Activated CD8-positive, alpha-beta memory T cell treated with anti-CD3 and anti-CD28 coated beads for 36 hours (primary cell): ENCODE measurements around the gene UNC93A. TPM values are rescaled to one million over a fixed set of nuclear protein-coding genes. Genes with fewer than 3 reads are reported as not detected.

Experiments
- CTCF ChIA-PET: fragments of 350-600 bp; sonication (Branson Sonifier 250); formaldehyde crosslinking; loops from one replicate; lab custom pipeline; 2021; ENCODE audit warnings: antibody characterized with exemption; lab: Charles Lee
- POLR2A ChIA-PET: fragments of 350-600 bp; sonication (Branson Sonifier 250); formaldehyde crosslinking; loops from one replicate; lab custom pipeline; 2021; ENCODE audit warnings: antibody characterized with exemption; lab: Charles Lee
- total RNA-seq, 2 experiments: library from RNA; stranded (reverse); gene quantifications; one replicate each; pipeline ENCODE4 v1.2.3, GENCODE V29; 2021

The UNC93A gene
- total RNA-seq, 2 experiments from 2014 or later = not detected

GRCh38 chr6:167291623-167292300, 647 bp downstream of the UNC93A start:
- POLR2A ChIA-PET = no interaction called here
- CTCF ChIA-PET = interaction anchor here (1.0 kb wide), 1 partner anchor 59 kb away, joined by 3 read pairs; no protein-coding TSS in a partner anchor

- ChIA-PET POLR2A (no interaction called here), CTCF (interaction anchor here (1.0 kb wide), 1 partner anchor 59 kb away, joined by 3 read pairs; no protein-coding TSS in a partner anchor)
These were observed 1.4 kb downstream of the UNC93A start for GRCh38 chr6:167292301-167293087.

DNA sequence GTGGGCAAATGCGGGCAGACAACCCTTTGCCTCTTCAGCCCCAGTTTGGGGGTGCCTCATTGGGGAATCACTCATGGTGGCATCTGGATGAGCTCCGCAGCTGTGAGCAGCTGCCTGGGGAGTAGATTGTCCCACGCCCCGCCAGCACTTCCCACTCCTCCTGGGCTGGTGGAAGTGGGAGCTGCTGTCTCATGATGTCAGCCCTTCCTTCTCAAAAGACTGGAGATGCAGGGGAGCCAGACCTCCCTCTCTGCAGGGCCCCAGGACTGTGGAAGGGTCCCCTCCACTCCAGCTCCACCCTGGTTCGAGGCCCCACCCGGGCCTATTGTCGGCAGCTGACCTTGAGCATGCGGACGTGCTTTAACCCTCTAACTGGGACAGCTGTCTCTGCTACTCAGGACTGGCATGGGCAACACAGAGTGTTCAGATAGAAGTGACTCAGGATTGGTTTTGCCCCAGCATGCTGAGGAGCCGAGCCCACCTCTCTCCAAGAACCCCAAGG, 2.0 kb downstream of the UNC93A start:
- CTCF ChIA-PET = no interaction called here
- POLR2A ChIA-PET = no interaction called here

GRCh38 chr6:167293590-167294091, 2.5 kb downstream of the UNC93A start:
- POLR2A ChIA-PET = no interaction called here
- CTCF ChIA-PET = no interaction called here

DNA sequence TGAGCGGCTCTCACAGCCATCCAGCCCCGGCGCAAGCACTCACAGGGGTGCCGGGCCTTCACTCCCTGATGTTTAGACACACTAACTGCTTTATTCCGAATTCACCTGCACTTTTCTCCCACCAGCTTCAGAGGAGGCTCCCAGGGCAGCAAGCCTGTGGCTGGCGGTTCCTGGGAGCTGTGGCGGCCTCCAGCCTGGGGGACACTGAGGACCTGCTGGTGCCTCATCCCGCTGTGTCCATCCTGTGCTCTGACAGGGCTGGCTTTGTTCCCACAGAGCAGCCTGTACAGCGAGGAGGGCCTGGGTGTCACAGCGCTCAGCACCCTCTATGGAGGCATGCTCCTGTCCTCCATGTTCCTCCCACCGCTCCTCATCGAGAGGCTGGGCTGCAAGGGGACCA, 3.1 kb downstream of the UNC93A start:
- CTCF ChIA-PET = no interaction called here
- POLR2A ChIA-PET = no interaction called here

- CTCF ChIA-PET = no interaction called here
These were observed 3.8 kb downstream of the UNC93A start for GRCh38 chr6:167294651-167295494.

DNA sequence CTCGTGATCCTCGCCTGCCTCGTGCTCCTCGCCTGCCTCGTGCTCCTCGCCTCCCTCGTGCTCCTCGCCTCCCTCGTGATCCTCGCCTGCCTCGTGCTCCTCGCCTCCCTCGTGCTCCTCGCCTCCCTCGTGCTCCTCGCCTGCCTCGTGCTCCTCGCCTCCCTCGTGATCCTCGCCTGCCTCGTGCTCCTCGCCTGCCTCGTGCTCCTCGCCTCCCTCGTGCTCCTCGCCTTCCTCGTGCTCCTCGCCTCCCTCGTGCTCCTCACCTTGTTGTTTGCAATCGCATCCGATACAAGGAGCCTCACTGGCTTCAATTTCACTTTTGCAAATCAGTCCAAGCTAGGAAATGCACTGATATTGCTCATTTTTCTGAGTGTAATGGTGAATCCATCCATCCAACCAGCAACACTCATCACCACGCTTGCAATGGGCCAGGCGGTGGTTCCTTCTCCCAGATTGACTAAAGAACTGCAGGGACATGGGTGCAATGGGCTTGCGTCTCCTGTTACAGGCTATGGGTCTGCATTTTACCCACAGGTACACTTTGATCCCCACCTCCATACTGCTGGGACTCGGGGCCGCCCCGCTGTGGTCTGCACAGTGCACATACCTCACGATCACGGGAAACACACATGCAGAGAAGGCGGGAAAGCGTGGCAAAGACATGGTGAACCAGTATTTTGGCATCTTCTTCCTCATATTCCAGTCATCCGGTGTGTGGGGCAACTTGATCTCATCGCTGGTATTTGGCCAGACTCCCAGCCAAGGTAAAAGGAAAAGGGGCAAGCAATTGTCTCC, 4.6 kb downstream of the UNC93A start:
- ChIA-PET POLR2A (no interaction called here), CTCF (no interaction called here)

More at GRCh38 chr6:167294651-167295494, 3.8 kb downstream of the UNC93A start:
- POLR2A ChIA-PET = no interaction called here

DNA sequence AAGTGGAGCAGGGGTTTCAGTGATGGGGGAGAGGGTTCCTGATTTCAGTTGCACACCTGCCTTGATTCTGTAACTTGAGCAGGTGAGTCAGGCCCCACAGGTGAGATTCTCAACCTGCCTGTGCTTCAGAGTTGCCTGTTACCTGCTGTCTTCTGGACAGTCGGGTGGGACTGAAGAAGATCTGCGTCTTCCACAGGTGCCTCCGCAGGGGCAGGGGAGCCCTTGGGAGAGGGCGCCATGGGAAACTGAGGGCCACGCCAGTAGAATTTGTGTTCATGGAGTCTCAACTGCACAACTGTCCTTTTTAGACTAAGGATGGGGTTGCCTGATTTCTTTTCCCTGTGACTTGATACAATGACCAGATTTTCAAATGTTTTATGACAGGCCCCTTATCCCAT, 5.2 kb downstream of the UNC93A start:
- ChIA-PET CTCF (no interaction called here), POLR2A (no interaction called here)

DNA sequence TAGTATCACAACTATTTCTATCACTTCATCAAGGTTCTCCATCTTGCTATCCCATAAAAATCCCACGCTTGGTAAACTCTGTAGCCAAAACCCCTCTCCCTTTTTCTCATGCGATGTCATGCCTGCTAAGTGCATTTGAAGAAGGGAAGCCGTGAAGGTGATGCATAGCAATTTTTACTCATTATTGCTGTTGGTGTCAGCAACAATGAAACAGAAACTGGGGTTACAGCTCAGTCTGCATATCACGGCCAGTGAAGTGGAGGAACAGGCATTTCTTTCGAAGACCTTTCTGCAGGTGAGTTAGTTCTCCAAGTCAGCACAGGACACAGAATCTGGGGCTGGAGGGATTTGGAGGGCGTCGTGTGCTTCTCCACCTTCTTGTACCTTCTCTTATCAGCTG, 5.8 kb downstream of the UNC93A start:
- POLR2A ChIA-PET = no interaction called here
- CTCF ChIA-PET = no interaction called here

GRCh38 chr6:167298127-167298526, 7.0 kb downstream of the UNC93A start:
- POLR2A ChIA-PET = no interaction called here

DNA sequence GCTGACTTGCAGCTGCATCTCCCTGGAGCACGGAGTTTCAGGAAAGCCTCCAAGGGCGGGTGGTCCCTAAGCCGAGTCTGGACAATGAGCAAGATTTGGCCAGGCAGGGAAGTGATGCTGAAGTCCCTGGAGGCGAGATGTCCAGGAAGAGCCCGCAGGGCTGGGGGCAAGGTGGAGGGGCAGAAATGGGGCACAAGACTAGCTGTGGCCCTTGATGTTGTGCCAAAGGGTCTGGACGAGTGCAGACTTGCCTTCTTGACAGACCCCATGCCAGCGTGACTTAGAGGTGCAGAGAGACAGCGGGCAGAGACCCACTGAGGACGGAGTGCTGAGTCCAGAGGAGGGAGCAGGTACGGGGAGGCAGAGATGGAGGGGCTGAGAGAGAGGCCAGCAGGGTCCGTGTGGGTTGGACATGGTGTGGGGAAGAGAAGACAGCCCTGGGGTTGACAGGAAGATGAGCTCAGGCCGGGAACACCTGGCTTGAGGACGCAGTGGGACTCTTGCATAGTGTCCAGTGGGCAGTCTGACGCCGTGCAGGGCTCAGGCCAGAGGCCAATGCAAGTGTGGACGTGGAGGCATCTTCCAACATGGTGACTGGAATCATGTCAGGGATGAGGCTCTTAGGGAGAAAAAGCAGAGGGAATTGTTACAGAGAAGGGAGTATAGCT, 8.7 kb downstream of the UNC93A start:
- CTCF ChIA-PET = no interaction called here
- POLR2A ChIA-PET = no interaction called here

More at GRCh38 chr6:167298127-167298526, 7.0 kb downstream of the UNC93A start:
- CTCF ChIA-PET = no interaction called here

- ChIA-PET CTCF (no interaction called here), POLR2A (no interaction called here)
These were observed 10.0 kb downstream of the UNC93A start for GRCh38 chr6:167300902-167301777.

DNA sequence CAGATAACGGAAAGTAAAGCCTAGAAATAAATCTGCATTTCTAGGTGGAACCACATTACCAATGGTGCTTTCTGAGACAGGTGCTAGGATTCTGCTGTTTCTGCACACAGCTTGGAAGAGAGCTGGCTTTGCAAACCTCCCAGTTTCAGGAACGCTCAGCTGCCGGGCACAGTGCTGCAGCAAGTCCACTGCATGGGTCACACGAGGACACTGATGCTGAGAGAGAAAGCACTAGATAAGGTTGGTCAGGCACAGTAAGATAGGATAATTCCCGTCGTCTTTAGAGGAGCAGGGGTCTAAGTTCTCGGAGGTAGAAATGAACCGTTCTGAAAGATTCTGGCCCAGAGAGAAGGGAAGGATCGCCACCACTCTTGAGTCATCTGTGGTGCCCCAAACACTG, 11.0 kb downstream of the UNC93A start:
- POLR2A ChIA-PET = no interaction called here
- CTCF ChIA-PET = no interaction called here

DNA sequence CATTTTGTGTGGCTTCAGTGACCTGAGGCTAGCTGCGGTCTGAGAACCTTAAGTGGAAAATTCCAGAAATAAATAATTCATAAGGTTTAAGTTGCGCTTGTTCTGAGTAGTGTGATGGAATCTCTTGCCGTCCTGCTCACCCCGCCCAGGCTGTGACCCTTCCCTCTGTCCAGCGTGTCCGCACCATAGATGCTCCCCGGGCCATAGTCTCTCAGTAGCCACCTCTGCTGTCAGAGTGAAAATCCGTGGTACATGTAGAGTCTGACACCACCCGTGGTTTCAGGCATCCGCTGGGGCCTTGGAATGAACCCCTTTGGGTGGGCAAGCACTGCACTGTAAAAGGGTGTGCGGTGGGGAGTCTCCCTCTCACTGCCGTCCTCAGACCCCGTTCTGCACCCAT, 11.7 kb downstream of the UNC93A start:
- ChIA-PET CTCF (no interaction called here), POLR2A (no interaction called here)

DNA sequence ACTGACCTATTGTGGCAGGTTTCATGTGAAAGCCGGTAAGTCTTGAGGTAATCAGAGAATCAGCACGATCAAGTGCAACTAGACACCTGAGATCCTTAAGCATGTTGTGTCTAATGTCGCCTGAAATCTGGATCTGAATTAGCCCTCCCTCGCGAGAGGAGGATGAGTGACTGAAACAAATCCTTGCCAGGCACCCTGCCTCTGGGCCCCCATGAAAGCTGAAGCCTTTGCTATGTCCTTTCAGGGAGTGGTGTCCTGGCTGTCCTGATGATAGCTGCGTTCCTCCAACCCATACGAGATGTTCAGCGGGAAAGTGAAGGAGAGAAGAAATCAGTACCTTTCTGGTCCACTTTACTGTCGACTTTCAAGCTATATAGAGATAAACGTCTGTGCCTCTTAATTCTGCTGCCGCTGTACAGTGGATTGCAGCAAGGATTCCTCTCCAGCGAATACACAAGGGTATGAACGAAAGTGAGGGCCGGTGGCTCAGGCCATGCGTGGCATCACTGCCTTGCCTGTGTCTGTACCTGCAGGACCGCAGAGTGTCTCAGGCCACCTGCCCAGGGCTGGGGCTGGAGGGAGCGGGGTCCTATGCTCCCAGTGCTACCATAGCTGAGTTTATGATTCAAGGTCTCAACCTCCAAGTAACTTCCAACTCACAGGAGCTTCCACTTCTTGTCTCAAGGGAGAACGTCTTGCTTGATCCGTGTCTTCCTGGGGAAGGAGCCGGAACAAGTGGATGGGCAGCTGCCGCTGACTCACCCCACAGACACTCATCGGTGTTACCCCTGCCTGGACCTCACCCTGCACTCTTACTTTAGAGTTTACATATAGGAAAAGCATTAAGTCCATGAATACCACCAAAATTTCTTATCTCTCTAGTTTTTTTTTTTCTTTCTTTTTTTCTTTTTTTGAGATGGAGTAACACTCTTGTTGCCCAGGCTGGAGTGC, 12.8 kb downstream of the UNC93A start:
- POLR2A ChIA-PET = no interaction called here
- CTCF ChIA-PET = no interaction called here

- ChIA-PET POLR2A (no interaction called here), CTCF (no interaction called here)
These were observed 13.8 kb downstream of the UNC93A start for GRCh38 chr6:167304912-167305311.
